CD14-positive monocyte (primary cell): ENCODE results near the gene FPGT. TPM values are rescaled to one million over a fixed set of nuclear protein-coding genes. Genes with fewer than 3 reads are reported as not detected.
"Not testable (repeated sequence)": the region's sequence is repeated elsewhere in the genome, so short reads cannot be mapped to it uniquely, and the experiment has no call there.

Source experiments
- DNase-seq, 3 donors: peaks; one replicate each; pipeline ENCODE4 v3.0.0-alpha.2; 2011 to 2022
- H2AFZ ChIP-seq: 2 replicates; pipeline ENCODE4 v1.6.0; 2012; ENCODE audit warnings: mild to moderate bottlenecking, low read depth, low read length, inconsistent platforms; ENCODE audit not compliant: insufficient read depth, poor library complexity, severe bottlenecking
- H3K27ac ChIP-seq, 2 donors: 1 replicate in 1 of 2; 2 replicates in 1 of 2; pipeline ENCODE4 v1.5.1; 2012 to 2013; ENCODE audit warnings: low read length in 2 of 2, control low read depth in 1 of 2, inconsistent platforms in 1 of 2, low read depth in 1 of 2, mild to moderate bottlenecking in 1 of 2
- H3K27me3 ChIP-seq, 2 donors: one replicate each; pipeline versions ENCODE4 v1.6.0 to v1.6.1; 2011 to 2013; ENCODE audit warnings: low read length in 2 of 2; ENCODE audit not compliant: control insufficient read depth in 2 of 2, insufficient read depth in 2 of 2
- H3K36me3 ChIP-seq, 2 donors: replicated peaks in 1 of 2; 1 replicate in 1 of 2; 2 replicates in 1 of 2; pipeline versions ENCODE4 v1.5.1 to v1.6.1; 2012 to 2013; ENCODE audit warnings: low read length in 2 of 2, control low read depth in 1 of 2, inconsistent platforms in 1 of 2, mild to moderate bottlenecking in 1 of 2; ENCODE audit not compliant: insufficient read depth in 2 of 2, control insufficient read depth in 1 of 2
- H3K4me1 ChIP-seq, 2 donors: 1 replicate in 1 of 2; 2 replicates in 1 of 2; pipeline versions ENCODE4 v1.5.1 to v1.6.1; 2012 to 2013; ENCODE audit warnings: low read length in 2 of 2, control low read depth in 1 of 2, inconsistent platforms in 1 of 2, mild to moderate bottlenecking in 1 of 2, moderate library complexity in 1 of 2; ENCODE audit not compliant: insufficient read depth in 2 of 2, control insufficient read depth in 1 of 2
- H3K4me2 ChIP-seq: replicated peaks from 2 replicates; pipeline ENCODE3; 2012; ENCODE audit warnings: low read length, moderate library complexity, mild to moderate bottlenecking; ENCODE audit not compliant: poor library complexity, severe bottlenecking; ENCODE audit errors: extremely low read depth
- H3K4me3 ChIP-seq, 3 experiments: fragments of 200-600 bp in 1 of 3; sonication (generic) in 1 of 3; replicated peaks in 1 of 3; 1 replicate in 2 of 3; 2 replicates in 1 of 3; pipeline ENCODE4 v1.5.1; 2011 to 2013; ENCODE audit warnings: low read length in 3 of 3, mild to moderate bottlenecking in 3 of 3, control low read depth in 2 of 3, low read depth in 2 of 3, inconsistent platforms in 1 of 3, moderate library complexity in 1 of 3
- H3K79me2 ChIP-seq: 2 replicates; pipeline ENCODE4 v1.6.0; 2012; ENCODE audit warnings: mild to moderate bottlenecking, control low read depth, inconsistent platforms, low read length, moderate library complexity; ENCODE audit not compliant: insufficient read depth
- H3K9ac ChIP-seq: 2 replicates; pipeline ENCODE4 v1.6.0; 2017; ENCODE audit warnings: low read length, mild to moderate bottlenecking; ENCODE audit not compliant: insufficient read depth, poor library complexity, severe bottlenecking
- H3K9me3 ChIP-seq, 2 donors: replicated peaks in 1 of 2; 1 replicate in 1 of 2; 2 replicates in 1 of 2; pipeline versions ENCODE4 v1.5.1 to v1.6.1; 2012 to 2013; ENCODE audit warnings: low read length in 2 of 2, control low read depth in 1 of 2; ENCODE audit not compliant: control insufficient read depth in 1 of 2, insufficient read depth in 1 of 2
- H4K20me1 ChIP-seq: 2 replicates; pipeline ENCODE4 v1.6.0; 2012; ENCODE audit warnings: mild to moderate bottlenecking, low read length, control low read depth, moderate library complexity; ENCODE audit not compliant: insufficient read depth
- H3K27ac Mint-ChIP-seq, 7 donors: one replicate each; pipeline ENCODE4 v1.8.0; 2020; ENCODE audit warnings: mild to moderate bottlenecking in 7 of 7, mixed read lengths in 7 of 7, moderate library complexity in 6 of 7, inconsistent platforms in 2 of 7
- H3K27me3 Mint-ChIP-seq, 3 donors: one replicate each; pipeline ENCODE4 v1.8.0; 2021 to 2022; ENCODE audit warnings: low read depth in 3 of 3, mild to moderate bottlenecking in 3 of 3, mixed read lengths in 3 of 3, moderate library complexity in 3 of 3, inconsistent platforms in 1 of 3
- H3K36me3 Mint-ChIP-seq, 2 donors: one replicate each; pipeline ENCODE4 v1.8.0; 2020; ENCODE audit warnings: mixed read lengths in 2 of 2, inconsistent platforms in 1 of 2, mild to moderate bottlenecking in 1 of 2
- H3K4me1 Mint-ChIP-seq: one replicate; pipeline ENCODE4 v1.8.0; 2020; ENCODE audit warnings: mild to moderate bottlenecking, mixed read lengths
- H3K4me3 Mint-ChIP-seq, 2 donors: one replicate each; pipeline ENCODE4 v1.8.0; 2020; ENCODE audit warnings: mild to moderate bottlenecking in 2 of 2, mixed read lengths in 2 of 2, moderate library complexity in 1 of 2
- H3K9me3 Mint-ChIP-seq, 7 donors: one replicate each; pipeline ENCODE4 v1.8.0; 2020 to 2022; ENCODE audit warnings: mixed read lengths in 7 of 7, mild to moderate bottlenecking in 6 of 7, moderate library complexity in 6 of 7, inconsistent platforms in 2 of 7
- WGBS: methylation state at CpG from one replicate; pipeline ENCODE4 v1.1.5; 2013; ENCODE audit warnings: missing lambda C conversion rate; ENCODE audit not compliant: insufficient coverage; 5-methylcytosine and 5-hydroxymethylcytosine counted together
- intact Hi-C, 2 donors: fragments of 100-400 bp; cut with micrococcal nuclease; formaldehyde crosslinking; loops; one replicate each; pipeline versions ENCODE4 v1.15.0 to v1.15.1; 2023
- polyA plus RNA-seq, 3 donors: library from polyadenylated mRNA; depleted of rRNA in 1 of 3; unstranded in 2 of 3; stranded (reverse) in 1 of 3; fragments of 300-500 nt in 2 of 3; fragments of >200 nt in 1 of 3; fragmentation: Illumina TruSeq in 2 of 3; gene quantifications; 1 replicate in 2 of 3; 2 replicates in 1 of 3; pipeline ENCODE4 v1.2.3, GENCODE V29; 2012 to 2021
- TF ChIP-seq, protein P1 (sequence below): fragments of 200-600 bp; IDR thresholded peaks from one replicate; pipeline ENCODE4 v1.8.0; 2022; ENCODE audit warnings: antibody characterized with exemption, mild to moderate bottlenecking

The FPGT gene
- polyA plus RNA-seq, 3 donors = 5.9 to 24.8 (median 23.8) TPM

DNA sequence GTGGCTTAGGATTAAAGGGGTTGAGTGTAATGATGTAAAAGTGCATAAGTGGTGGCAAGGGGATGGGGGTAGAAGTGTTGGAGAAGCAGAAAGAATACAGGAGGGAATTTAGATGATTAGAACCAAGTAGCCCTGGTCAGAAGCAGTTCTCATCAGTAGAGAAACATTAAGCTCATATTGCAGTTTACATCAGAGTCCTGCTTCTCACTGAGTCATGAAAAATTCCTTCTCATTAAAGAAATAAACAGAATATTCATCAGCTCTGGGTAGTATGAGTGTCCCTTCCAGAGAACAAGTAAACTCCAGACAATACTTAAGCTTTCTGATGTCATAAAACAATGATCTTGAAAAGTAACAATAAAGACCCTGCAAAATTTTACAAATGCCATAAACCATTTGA, 36.5 kb upstream of the FPGT start:
- Mint-ChIP-seq H3K27ac (no peak overlapping the region), H3K36me3 (no peaks in the 10 kb centered on the region), H3K27me3 (no peaks in the 10 kb centered on the region), H3K4me1 (no peaks in the 10 kb centered on the region), H3K9me3 (peaks cover 0 to 4% (median 2%) of the 10 kb centered on the region in 7 donors), H3K4me3 (no peak overlapping the region)
- H3K4me2 ChIP-seq = no peak overlapping the region
- H2AFZ ChIP-seq = no peak overlapping the region
- H3K79me2 ChIP-seq = no peaks in the 10 kb centered on the region
- H3K4me3 ChIP-seq = no peak overlapping the region
- DNase-seq = no peak
- no peaks in the 10 kb centered on the region for H4K20me1 ChIP-seq
- H3K9me3 ChIP-seq = no peaks in the 10 kb centered on the region
- intact Hi-C loops = no loop called here
- no peaks in the 10 kb centered on the region for H3K27me3 ChIP-seq
- no peak overlapping the region for H3K27ac ChIP-seq
- H3K9ac ChIP-seq = no peak overlapping the region
- no peaks in the 10 kb centered on the region for H3K36me3 ChIP-seq
- TF ChIP-seq, protein P1, sequence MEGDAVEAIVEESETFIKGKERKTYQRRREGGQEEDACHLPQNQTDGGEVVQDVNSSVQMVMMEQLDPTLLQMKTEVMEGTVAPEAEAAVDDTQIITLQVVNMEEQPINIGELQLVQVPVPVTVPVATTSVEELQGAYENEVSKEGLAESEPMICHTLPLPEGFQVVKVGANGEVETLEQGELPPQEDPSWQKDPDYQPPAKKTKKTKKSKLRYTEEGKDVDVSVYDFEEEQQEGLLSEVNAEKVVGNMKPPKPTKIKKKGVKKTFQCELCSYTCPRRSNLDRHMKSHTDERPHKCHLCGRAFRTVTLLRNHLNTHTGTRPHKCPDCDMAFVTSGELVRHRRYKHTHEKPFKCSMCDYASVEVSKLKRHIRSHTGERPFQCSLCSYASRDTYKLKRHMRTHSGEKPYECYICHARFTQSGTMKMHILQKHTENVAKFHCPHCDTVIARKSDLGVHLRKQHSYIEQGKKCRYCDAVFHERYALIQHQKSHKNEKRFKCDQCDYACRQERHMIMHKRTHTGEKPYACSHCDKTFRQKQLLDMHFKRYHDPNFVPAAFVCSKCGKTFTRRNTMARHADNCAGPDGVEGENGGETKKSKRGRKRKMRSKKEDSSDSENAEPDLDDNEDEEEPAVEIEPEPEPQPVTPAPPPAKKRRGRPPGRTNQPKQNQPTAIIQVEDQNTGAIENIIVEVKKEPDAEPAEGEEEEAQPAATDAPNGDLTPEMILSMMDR = no peak
- H3K4me1 ChIP-seq = no peaks in the 10 kb centered on the region

DNA sequence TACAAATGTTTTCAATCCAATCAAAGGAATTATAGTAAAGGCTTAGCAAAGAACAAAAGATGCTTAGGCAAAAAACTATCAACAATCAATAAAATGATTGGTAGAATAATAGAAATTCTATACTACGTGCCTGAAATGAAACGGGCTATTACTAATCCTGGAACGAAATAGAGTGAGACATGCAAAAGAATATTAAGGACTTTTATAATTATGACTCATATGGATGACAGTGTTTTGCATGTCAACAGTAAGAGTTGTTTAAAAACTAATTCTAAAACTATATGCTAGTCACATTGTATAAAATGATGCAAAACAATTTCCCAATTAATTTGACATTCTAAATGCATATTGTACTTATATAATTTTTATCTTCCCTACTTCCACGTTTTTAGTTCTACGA, 35.7 kb upstream of the FPGT start:
- H2AFZ ChIP-seq = no peak overlapping the region
- H3K79me2 ChIP-seq = no peaks in the 10 kb centered on the region
- DNase-seq = no peak
- no peak overlapping the region for H3K4me3 ChIP-seq
- Mint-ChIP-seq H3K27ac (no peak overlapping the region), H3K36me3 (no peaks in the 10 kb centered on the region), H3K9me3 (peaks cover 0 to 4% (median 2%) of the 10 kb centered on the region in 7 donors), H3K4me3 (no peak overlapping the region), H3K27me3 (no peaks in the 10 kb centered on the region), H3K4me1 (no peaks in the 10 kb centered on the region)
- H3K36me3 ChIP-seq = no peaks in the 10 kb centered on the region
- no peaks in the 10 kb centered on the region for H3K9me3 ChIP-seq
- H3K27me3 ChIP-seq = no peaks in the 10 kb centered on the region
- H4K20me1 ChIP-seq = no peaks in the 10 kb centered on the region
- H3K4me2 ChIP-seq = no peak overlapping the region
- intact Hi-C loops = no loop called here
- H3K4me1 ChIP-seq = no peaks in the 10 kb centered on the region
- no peak overlapping the region for H3K9ac ChIP-seq
- WGBS = no CpG with 5 or more reads among the region's 5 CpGs
- TF ChIP-seq, protein P1 = no peak
- no peak overlapping the region for H3K27ac ChIP-seq

DNA sequence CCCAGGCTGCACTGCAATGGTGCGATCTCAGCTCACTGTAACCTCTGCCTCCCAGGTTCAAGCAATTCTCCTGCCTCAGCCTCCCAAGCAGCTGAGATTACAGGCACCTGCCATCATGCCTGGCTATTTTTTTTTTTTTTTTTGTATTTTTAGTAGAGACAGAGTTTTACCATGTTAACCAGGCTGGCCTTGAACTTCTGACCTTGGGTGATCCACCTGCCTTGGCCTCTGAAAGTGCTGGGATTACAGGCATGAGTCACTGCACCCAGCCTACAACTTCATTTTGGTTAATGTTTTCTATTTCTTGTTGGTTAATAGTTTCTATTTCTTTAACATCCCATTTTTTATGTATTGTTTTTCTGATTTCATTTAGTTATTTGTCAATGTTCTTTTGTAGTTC, 23.6 kb upstream of the FPGT start:
- DNase-seq, H3K36me3 ChIP-seq, H4K20me1 ChIP-seq, H3K27ac ChIP-seq, H3K4me3 ChIP-seq, H3K4me2 ChIP-seq, H3K4me1 ChIP-seq, H3K9me3 ChIP-seq, H3K4me3 Mint-ChIP-seq, intact Hi-C loops, H3K36me3 Mint-ChIP-seq, H3K9ac ChIP-seq, H3K27me3 Mint-ChIP-seq, H3K4me1 Mint-ChIP-seq, H2AFZ ChIP-seq, H3K27me3 ChIP-seq, H3K27ac Mint-ChIP-seq, H3K79me2 ChIP-seq: not testable (repeated sequence)
- WGBS = no CpG with 5 or more reads among the region's 1 CpG
- peaks cover 4 to 20% (median 13%) of the 10 kb centered on the region in 7 donors for H3K9me3 Mint-ChIP-seq
